ENCODE results near the gene GRIK4.

GRIK4 gene

DNA sequence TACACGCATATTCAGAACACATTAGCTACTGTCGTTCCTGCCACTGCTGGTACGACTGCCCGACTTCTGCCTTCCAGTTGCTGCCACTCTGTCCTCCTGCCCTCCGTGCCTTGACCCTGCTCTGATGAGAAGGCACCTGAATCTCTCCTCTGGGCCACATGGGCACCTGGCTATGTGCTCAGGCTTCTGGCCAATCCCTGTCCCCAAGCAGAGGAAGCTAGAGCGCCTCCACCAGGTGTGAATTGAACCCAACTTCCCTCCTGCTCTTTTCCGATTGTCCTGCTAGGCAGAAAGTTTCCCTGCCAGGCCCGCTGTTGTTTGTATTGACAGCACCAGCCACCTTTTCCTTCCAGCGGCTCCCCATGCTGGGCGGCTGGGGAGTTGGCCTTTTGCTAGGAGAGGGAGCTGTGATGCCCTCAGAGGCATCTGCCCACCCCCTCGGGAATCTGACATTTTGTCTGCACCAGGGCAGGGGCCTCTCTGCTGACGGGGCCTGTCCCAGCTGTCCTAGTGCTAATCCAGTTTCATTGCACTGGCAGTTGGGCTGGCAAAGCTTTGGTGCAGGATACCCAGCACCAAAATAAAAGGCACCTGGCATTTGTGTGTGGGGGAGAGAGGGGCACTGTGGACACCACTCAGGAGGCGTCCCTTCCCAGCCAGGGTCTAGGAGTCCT, 118.0 kb downstream of the GRIK4 start:
- H3K4me3 ChIP-seq (ENCODE audit: low read depth, low read length) = no peak overlapping the region
- TF ChIP-seq, protein P1, sequence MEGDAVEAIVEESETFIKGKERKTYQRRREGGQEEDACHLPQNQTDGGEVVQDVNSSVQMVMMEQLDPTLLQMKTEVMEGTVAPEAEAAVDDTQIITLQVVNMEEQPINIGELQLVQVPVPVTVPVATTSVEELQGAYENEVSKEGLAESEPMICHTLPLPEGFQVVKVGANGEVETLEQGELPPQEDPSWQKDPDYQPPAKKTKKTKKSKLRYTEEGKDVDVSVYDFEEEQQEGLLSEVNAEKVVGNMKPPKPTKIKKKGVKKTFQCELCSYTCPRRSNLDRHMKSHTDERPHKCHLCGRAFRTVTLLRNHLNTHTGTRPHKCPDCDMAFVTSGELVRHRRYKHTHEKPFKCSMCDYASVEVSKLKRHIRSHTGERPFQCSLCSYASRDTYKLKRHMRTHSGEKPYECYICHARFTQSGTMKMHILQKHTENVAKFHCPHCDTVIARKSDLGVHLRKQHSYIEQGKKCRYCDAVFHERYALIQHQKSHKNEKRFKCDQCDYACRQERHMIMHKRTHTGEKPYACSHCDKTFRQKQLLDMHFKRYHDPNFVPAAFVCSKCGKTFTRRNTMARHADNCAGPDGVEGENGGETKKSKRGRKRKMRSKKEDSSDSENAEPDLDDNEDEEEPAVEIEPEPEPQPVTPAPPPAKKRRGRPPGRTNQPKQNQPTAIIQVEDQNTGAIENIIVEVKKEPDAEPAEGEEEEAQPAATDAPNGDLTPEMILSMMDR (IDR thresholded peaks at IDR 0.05; ENCODE audit: insufficient read depth, low read depth, low read length, missing control alignments) = no peak
- DNase-seq (ENCODE audit: low read depth) = no peak

DNA sequence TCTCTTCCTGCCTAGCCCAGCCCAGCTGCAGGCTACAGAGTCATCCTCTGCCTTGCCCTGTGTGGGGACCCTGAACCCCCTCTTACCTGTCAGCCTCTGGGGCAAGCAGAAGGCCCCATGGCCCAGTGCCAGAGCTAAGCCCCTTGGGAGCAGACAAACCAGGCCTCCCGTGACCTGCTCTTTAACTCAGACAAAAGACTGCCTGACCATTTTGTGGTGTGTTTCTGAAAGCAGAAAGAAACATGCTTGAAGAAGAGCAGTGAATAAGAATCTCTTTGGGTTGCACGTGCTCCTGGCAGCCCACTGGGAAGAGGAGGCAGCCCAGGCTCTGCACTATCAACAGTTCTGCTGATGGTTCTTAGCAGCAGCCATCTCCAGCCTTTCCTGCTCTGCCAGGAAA, 118.6 kb downstream of the GRIK4 start:
- H3K4me3 ChIP-seq (ENCODE audit: low read depth, low read length) = no peak overlapping the region
- TF ChIP-seq, protein P1 (IDR thresholded peaks at IDR 0.05; ENCODE audit: insufficient read depth, low read depth, low read length, missing control alignments) = no peak
- DNase-seq (ENCODE audit: low read depth) = peak; percentile 18

DNA sequence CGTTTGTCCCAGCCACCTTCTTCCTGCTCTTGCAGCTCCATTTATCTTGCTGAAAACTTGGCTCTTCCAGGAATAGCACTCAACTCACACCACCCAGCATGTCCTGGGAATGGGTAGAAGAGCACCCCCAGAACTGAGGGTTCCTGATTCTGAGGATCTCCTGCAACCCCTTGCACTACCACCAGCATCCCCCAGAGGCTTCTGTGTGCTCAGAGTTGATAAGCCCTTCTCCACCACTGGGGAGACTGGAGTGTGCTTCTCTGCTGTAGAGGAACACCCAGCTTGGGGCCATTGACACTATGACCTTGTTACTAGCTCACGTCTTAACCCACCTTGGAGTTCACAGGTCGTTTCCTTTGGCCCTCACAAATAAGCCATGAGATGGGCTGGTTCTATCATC, 121.0 kb downstream of the GRIK4 start:
- TF ChIP-seq, protein P1 (IDR thresholded peaks at IDR 0.05; ENCODE audit: insufficient read depth, low read depth, low read length, missing control alignments) = peak; percentile 62
- no peak overlapping the region for H3K4me3 ChIP-seq (ENCODE audit: low read depth, low read length)
- DNase-seq (ENCODE audit: low read depth) = peak; percentile 53

DNA sequence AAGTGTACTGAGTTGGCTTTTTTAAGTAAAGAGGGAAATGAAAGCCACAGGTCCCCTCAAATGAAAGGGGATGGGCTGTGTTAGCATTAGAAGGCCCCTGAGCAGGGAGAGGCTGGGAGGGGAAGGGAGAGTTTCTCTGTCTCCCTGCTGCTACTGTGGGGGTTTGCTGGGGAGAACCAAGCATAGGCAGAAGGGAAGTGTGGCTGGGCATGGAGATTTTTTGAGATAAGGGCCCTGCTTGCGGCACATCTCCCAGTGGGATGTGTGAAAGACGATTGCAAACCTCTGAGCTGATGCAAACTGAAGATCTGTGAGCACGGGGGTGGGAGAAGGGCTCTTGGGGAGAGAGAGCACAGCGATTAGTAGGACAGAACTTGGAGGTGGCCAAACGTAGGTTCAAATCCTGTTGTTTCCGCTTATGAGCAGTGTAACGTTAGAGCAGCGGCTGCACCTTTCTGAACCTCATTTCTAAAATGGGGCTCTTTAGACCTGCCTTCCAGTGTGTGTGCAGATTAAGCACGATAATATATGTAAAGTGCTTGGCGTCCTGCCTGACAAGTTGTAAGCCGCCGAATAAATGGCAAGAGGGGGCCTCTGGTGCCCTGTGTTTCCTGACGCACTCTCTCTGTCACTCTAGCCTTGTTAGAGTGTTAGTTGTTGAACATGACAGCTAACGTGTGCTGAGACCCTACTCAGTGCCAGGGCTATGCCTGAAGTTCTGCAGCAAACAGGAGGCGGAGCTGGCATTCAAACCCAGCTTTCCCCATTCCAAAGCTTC, 122.3 kb downstream of the GRIK4 start:
- no peak for DNase-seq (ENCODE audit: low read depth)
- H3K4me3 ChIP-seq (ENCODE audit: low read depth, low read length) = no peak overlapping the region
- TF ChIP-seq, protein P1 (IDR thresholded peaks at IDR 0.05; ENCODE audit: insufficient read depth, low read depth, low read length, missing control alignments) = no peak

DNA sequence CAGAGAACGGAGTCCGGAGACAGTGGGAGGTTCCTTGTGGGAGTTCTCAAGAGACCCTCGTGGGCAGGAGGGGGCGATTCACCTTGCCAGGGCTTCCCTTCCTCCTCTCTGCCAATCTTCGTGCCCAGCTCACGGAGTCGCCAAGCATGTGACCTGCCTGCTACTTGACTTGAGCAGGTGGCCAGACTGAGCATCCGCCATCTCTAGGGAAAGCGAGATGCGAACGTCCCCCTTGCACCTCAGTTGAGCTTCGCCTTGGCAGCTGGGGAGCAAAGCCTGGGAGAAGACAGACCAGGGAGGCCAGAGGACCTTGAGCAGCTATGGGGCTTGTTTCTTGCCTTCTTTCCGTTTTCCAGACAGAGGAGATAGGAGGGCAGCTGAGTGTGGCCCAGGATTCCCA, 123.2 kb downstream of the GRIK4 start:
- TF ChIP-seq, protein P1 (IDR thresholded peaks at IDR 0.05; ENCODE audit: insufficient read depth, low read depth, low read length, missing control alignments) = no peak
- DNase-seq (ENCODE audit: low read depth) = no peak
- no peak overlapping the region for H3K4me3 ChIP-seq (ENCODE audit: low read depth, low read length)

DNA sequence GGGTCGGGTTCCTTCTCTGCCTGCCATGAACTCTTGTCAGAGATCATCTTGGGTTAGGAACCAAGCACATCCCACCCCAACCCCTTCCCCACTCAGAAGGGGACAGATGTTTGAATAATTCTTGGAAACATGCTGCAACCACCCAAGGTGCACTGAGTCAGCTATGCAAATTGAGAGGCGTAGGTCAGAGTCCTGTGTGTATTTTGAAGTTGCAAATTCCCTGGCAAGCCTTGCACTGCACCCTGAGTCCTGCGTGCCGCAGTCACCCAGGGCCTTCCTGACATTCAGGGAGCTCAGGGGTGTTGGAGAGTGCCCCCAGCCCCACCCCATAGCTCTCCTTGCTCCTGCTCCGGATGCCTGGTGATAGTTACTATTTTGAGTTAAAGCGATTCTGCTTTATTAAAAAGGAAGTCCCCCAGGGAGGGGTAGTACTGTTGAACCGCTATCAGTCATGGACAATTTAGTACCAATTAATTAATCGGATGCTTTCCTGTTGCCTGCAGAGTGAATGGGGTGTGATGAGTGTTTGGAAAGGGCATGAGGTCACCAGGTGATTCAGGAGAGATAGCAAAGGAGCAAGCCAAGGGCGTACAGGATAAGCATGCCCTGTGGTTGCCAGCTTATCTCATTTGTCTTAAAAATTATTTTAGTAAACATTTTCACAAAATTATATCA, 123.7 kb downstream of the GRIK4 start:
- H3K4me3 ChIP-seq (ENCODE audit: low read depth, low read length) = no peak overlapping the region
- no peak for DNase-seq (ENCODE audit: low read depth)
- TF ChIP-seq, protein P1 (IDR thresholded peaks at IDR 0.05; ENCODE audit: insufficient read depth, low read depth, low read length, missing control alignments) = no peak

Measured in GM12865 (cell line).